ENCODE results near the gene DLGAP1. TPM values are rescaled to one million over a fixed set of nuclear protein-coding genes. Genes with fewer than 3 reads are reported as not detected.

Gene DLGAP1
- total and polyA plus RNA-seq, 2 of the 13 experiments (the other 11 are each of a cell fraction or from before 2014, with no cell fraction given): 0.01 TPM; not detected in 1

DNA sequence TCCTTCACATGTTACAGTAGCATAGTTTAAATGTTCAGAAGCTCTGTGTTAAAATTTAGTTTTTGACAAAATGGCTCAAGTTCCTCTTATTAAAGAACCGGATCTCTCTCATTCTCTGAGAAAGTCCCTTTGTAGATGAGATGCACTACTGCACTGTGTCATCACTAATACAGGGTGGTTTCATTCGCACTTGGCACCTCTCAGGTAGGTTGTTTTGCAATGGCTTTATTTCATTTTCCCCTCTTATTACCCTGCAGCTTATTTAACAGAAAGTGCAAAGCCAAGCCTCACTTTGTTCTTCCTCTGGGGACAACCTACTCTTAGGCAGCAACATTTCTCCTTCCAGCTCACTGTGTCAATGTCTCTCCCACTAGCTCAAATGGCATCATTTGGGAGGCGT is 185.1 kb downstream of the DLGAP1 start:
- in situ Hi-C loops (cut with HindIII; ENCODE audit: extremely low pct_ligation_motif_present, low pct_unique_long_range_greater_than_20kb): no loop called here
- Histone ChIP-seq H3K36me3 (replicated peaks in 1 of 2; ENCODE audit: control insufficient read depth in 1 of 2, insufficient read depth in 2 of 2, low read length in 2 of 2) (no peaks in the 10 kb centered on the region), H3K27me3 (ENCODE audit: control insufficient read depth in 1 of 2, insufficient read depth in 2 of 2, low read length in 2 of 2) (no peaks in the 10 kb centered on the region), H3K9me3 (ENCODE audit: low read length) (no peaks in the 10 kb centered on the region), H3K4me1 (ENCODE audit: insufficient read depth, low read length) (no peaks in the 10 kb centered on the region), H3K4me2 (ENCODE audit: low read depth, low read length) (no peak overlapping the region), H3K4me3 (replicated peaks in 1 of 3; ENCODE audit: insufficient read depth in 1 of 3, low read depth in 2 of 3, low read length in 3 of 3) (no peak overlapping the region), H3K9ac (ENCODE audit: insufficient read depth, low read depth, low read length) (no peak overlapping the region), H3K79me2 (ENCODE audit: insufficient read depth, low read length) (no peaks in the 10 kb centered on the region), H2AFZ (ENCODE audit: low read length) (no peak overlapping the region), H4K20me1 (ENCODE audit: insufficient read depth, low read length) (no peaks in the 10 kb centered on the region), H3K27ac (ENCODE audit: extremely low read length, insufficient read depth, low read length) (no peak overlapping the region)
- intact Hi-C loops (cut with micrococcal nuclease; ENCODE audit: unreplicated experiment): no loop called here
- TF ChIP-seq, protein P1, sequence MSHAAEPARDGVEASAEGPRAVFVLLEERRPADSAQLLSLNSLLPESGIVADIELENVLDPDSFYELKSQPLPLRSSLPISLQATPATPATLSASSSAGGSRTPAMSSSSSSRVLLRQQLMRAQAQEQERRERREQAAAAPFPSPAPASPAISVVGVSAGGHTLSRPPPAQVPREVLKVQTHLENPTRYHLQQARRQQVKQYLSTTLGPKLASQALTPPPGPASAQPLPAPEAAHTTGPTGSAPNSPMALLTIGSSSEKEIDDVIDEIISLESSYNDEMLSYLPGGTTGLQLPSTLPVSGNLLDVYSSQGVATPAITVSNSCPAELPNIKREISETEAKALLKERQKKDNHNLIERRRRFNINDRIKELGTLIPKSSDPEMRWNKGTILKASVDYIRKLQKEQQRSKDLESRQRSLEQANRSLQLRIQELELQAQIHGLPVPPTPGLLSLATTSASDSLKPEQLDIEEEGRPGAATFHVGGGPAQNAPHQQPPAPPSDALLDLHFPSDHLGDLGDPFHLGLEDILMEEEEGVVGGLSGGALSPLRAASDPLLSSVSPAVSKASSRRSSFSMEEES (CRISPR knock-in tag; IDR thresholded peaks at IDR 0.05): no peak
- no peak for TF ChIP-seq MXD1 (CRISPR knock-in tag; IDR thresholded peaks at IDR 0.05)
- no peak for FAIRE-seq
- CTCF ChIA-PET (ENCODE audit: low intra/inter-chr PET ratio, low total read pairs): no interaction called here
- no peak for ATAC-seq
- DNase-seq (ENCODE audit: low spot score): no peak
- 0% methylated on average over 3 of the region's 3 CpGs for WGBS (ENCODE audit: low lambda C conversion rate)
- POLR2A ChIA-PET: no interaction called here
- BruUV-seq (replicated peaks): no TSS peak

- in situ Hi-C loops (cut with HindIII; ENCODE audit: extremely low pct_ligation_motif_present, low pct_unique_long_range_greater_than_20kb) (no loop called here), intact Hi-C loops (cut with micrococcal nuclease; ENCODE audit: unreplicated experiment) (no loop called here)
- Histone ChIP-seq H3K9me3 (ENCODE audit: low read length) (no peaks in the 10 kb centered on the region), H3K4me3 (replicated peaks in 1 of 3; ENCODE audit: insufficient read depth in 1 of 3, low read depth in 2 of 3, low read length in 3 of 3) (no peak overlapping the region), H3K79me2 (ENCODE audit: insufficient read depth, low read length) (no peaks in the 10 kb centered on the region), H3K4me2 (ENCODE audit: low read depth, low read length) (no peak overlapping the region), H3K4me1 (ENCODE audit: insufficient read depth, low read length) (no peaks in the 10 kb centered on the region; the same call in 1 of the 2 replicates), H3K27ac (ENCODE audit: extremely low read length, insufficient read depth, low read length) (no peak overlapping the region), H3K27me3 (ENCODE audit: control insufficient read depth in 1 of 2, insufficient read depth in 2 of 2, low read length in 2 of 2) (no peaks in the 10 kb centered on the region), H2AFZ (ENCODE audit: low read length) (no peak overlapping the region), H3K9ac (ENCODE audit: insufficient read depth, low read depth, low read length) (no peak overlapping the region), H4K20me1 (ENCODE audit: insufficient read depth, low read length) (no peaks in the 10 kb centered on the region), H3K36me3 (replicated peaks in 1 of 2; ENCODE audit: control insufficient read depth in 1 of 2, insufficient read depth in 2 of 2, low read length in 2 of 2) (no peaks in the 10 kb centered on the region)
- ChIA-PET CTCF (ENCODE audit: low intra/inter-chr PET ratio, low total read pairs) (no interaction called here), POLR2A (no interaction called here)
- FAIRE-seq (no peak), ATAC-seq (no peak), DNase-seq (ENCODE audit: low spot score) (no peak)
- WGBS (ENCODE audit: low lambda C conversion rate): 4% methylated on average over 5 of the region's 5 CpGs
- no TSS peak for BruUV-seq (replicated peaks)
- TF ChIP-seq ZNF354B (CRISPR knock-in tag; IDR thresholded peaks at IDR 0.05) (no peak), ZNF33B (CRISPR knock-in tag; IDR thresholded peaks at IDR 0.05) (no peak), SRSF9 (IDR thresholded peaks at IDR 0.05; ENCODE audit: borderline replicate concordance, insufficient read depth, low read depth, low read length, poor library complexity, severe bottlenecking) (no peak), TCF7L2 (IDR thresholded peaks at IDR 0.05; ENCODE audit: low read depth, low read length) (no peak), ZNF224 (CRISPR knock-in tag; IDR thresholded peaks at IDR 0.05) (no peak), TCF7 (IDR thresholded peaks at IDR 0.05; ENCODE audit: low read depth) (no peak), RNF2 (conservative IDR thresholded peaks at IDR 0.05; ENCODE audit: low read depth) (no peak), HOXD1 (CRISPR knock-in tag; IDR thresholded peaks at IDR 0.05) (no peak), PLRG1 (conservative IDR thresholded peaks at IDR 0.05) (no peak), TBX3 (IDR thresholded peaks at IDR 0.05; ENCODE audit: borderline replicate concordance) (no peak), ZNF687 (CRISPR knock-in tag; IDR thresholded peaks at IDR 0.05) (no peak), EEA1 (CRISPR knock-in tag; IDR thresholded peaks at IDR 0.05; ENCODE audit: borderline replicate concordance) (no peak), YY1 (IDR thresholded peaks at IDR 0.05; ENCODE audit: insufficient read depth, insufficient replicate concordance, low read depth, low read length) (no peak)
Measured at GRCh38 chr18:4267641-4268040, 187.5 kb downstream of the DLGAP1 start.

Measured in HepG2 (cell line).